ENCODE data around the gene COL25A1.

Gene COL25A1

DNA sequence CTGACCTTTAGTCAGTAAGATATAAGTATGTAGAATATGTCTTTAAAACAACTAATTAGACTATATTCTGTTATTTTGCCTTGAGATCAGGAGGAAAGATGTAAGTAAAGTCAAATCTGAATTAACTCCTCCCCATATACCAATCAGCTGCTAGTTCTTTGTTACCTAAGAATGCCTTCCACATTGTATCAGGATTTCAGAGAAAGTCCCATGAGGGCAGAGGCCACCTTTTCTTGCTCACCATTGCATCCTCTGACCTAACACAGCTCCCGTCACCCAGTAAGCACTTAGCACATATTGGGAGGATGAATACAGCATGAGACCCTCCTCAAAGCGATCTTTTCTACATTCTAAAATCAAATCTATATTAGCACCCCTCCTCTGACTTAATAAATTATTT, 87.0 kb downstream of the COL25A1 start:
- DNase-seq (ENCODE audit: low read depth), result no peak
- TF ChIP-seq POLR2A (IDR thresholded peaks at IDR 0.05; ENCODE audit: extremely low read depth, insufficient read length) (no peak), MAX (IDR thresholded peaks at IDR 0.05; ENCODE audit: low read depth, low read length) (no peak), MYC (IDR thresholded peaks at IDR 0.05; ENCODE audit: low read depth, low read length) (no peak)
- TF ChIP-seq, protein P1, sequence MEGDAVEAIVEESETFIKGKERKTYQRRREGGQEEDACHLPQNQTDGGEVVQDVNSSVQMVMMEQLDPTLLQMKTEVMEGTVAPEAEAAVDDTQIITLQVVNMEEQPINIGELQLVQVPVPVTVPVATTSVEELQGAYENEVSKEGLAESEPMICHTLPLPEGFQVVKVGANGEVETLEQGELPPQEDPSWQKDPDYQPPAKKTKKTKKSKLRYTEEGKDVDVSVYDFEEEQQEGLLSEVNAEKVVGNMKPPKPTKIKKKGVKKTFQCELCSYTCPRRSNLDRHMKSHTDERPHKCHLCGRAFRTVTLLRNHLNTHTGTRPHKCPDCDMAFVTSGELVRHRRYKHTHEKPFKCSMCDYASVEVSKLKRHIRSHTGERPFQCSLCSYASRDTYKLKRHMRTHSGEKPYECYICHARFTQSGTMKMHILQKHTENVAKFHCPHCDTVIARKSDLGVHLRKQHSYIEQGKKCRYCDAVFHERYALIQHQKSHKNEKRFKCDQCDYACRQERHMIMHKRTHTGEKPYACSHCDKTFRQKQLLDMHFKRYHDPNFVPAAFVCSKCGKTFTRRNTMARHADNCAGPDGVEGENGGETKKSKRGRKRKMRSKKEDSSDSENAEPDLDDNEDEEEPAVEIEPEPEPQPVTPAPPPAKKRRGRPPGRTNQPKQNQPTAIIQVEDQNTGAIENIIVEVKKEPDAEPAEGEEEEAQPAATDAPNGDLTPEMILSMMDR (IDR thresholded peaks at IDR 0.05; ENCODE audit: low read depth, low read length), result no peak
- H3K4me3 ChIP-seq (ENCODE audit: low read depth, low read length), result no peak overlapping the region

DNA sequence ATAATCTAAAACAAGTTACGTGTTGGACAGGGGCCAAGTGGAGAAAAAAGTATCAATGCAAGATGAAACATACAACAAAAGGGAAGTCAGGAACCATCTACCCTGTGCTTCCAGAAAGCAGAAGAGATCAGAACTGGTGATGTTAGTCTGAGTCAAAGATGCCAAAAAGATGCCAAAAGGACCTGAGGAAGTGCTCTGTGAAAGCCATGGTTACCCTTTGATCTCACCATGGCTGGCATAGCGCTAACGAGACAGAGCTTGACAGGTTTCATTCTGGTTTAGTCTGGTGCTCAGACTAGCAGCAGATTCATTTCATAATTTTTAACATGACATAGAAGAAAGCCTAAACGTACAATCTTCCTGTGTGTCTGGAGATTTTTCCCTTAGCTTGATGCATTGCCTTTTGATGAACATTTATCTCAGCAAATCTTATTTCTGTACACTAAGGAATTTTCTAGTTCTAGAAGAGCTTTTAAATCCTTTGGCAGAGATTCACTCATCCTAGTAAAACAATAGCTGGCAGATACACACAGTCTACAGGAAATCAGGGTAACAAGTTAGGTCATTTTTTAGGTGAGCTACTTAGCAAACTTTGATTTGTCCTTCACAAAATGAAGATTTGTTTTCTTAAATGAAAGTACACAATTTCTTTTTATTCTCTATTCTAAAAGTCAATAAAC, 87.7 kb downstream of the COL25A1 start:
- no peak for DNase-seq (ENCODE audit: low read depth)
- TF ChIP-seq MYC (IDR thresholded peaks at IDR 0.05; ENCODE audit: low read depth, low read length) (no peak), POLR2A (IDR thresholded peaks at IDR 0.05; ENCODE audit: extremely low read depth, insufficient read length) (no peak), MAX (IDR thresholded peaks at IDR 0.05; ENCODE audit: low read depth, low read length) (no peak)
- TF ChIP-seq, protein P1 (IDR thresholded peaks at IDR 0.05; ENCODE audit: low read depth, low read length), result no peak
- no peak overlapping the region for H3K4me3 ChIP-seq (ENCODE audit: low read depth, low read length)

DNA sequence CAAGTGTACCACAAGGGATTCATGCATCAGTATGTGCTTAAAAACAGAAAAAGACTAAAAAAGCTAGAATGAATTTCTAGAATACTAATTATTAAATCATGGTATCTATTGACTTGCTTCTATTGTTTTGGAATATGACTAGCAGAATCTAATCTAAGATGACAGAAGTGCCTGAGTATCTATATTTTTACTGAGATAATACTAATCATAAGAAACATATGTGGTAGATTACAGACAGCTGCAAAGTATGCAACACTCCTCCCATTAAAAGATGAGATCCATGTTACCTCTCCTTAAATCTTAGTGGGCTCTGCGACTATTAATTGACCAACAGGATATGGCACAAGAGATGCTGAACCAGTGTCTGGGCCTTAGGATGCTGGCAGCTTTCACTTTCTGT, 89.4 kb downstream of the COL25A1 start:
- TF ChIP-seq, protein P1 (IDR thresholded peaks at IDR 0.05; ENCODE audit: low read depth, low read length), result no peak
- TF ChIP-seq MYC (IDR thresholded peaks at IDR 0.05; ENCODE audit: low read depth, low read length) (no peak), MAX (IDR thresholded peaks at IDR 0.05; ENCODE audit: low read depth, low read length) (no peak), POLR2A (IDR thresholded peaks at IDR 0.05; ENCODE audit: extremely low read depth, insufficient read length) (no peak)
- H3K4me3 ChIP-seq (ENCODE audit: low read depth, low read length), result no peak overlapping the region
- DNase-seq (ENCODE audit: low read depth), result no peak

DNA sequence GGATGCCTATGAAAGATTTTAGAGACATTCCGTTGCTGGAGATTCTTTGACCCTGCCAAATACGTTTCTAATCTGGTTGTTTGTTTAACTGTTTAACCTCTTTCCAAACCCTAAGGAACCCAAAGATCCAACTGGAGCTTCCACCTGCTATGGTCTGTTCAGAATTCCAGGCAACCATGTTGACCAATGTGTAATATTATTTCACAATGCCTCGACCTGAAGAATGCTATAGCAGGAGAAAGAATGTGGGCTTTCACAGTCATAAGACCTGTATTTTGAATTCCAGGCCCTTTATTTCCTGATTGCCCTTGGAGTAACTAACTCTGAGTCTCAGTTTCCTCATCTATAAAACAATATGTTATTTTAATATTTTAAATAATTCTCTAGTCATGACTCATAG, 90.8 kb downstream of the COL25A1 start:
- no peak for DNase-seq (ENCODE audit: low read depth)
- no peak for TF ChIP-seq MYC (IDR thresholded peaks at IDR 0.05; ENCODE audit: low read depth, low read length)
- no peak for TF ChIP-seq MAX (IDR thresholded peaks at IDR 0.05; ENCODE audit: low read depth, low read length)
- no peak for TF ChIP-seq POLR2A (IDR thresholded peaks at IDR 0.05; ENCODE audit: extremely low read depth, insufficient read length)
- TF ChIP-seq, protein P1 (IDR thresholded peaks at IDR 0.05; ENCODE audit: low read depth, low read length), result no peak
- H3K4me3 ChIP-seq (ENCODE audit: low read depth, low read length), result no peak overlapping the region

DNA sequence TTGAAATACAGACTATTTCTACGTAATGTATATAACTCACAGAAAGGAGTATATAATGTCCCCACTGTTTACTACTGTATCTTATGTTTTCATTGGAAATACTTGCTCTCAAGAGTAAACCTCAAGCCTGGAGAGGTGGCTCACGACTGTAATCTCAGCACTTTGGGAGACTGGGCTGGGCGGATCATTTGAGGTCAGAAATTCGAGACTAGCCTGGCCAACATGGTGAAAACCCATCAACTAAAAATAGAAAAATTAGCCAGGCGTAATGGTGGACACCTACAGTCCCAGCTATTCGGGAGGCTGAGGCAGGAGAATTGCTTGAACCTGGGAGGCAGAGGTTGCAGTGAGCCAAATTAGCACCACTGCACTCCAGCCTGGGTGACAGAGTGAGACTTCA, 92.8 kb downstream of the COL25A1 start:
- DNase-seq (ENCODE audit: low read depth), result no peak
- TF ChIP-seq MYC (IDR thresholded peaks at IDR 0.05; ENCODE audit: low read depth, low read length) (no peak), MAX (IDR thresholded peaks at IDR 0.05; ENCODE audit: low read depth, low read length) (no peak)
- H3K4me3 ChIP-seq (ENCODE audit: low read depth, low read length), result no peak overlapping the region

- H3K4me3 ChIP-seq (ENCODE audit: low read depth, low read length), result no peak overlapping the region
- DNase-seq (ENCODE audit: low read depth), result no peak
- TF ChIP-seq, protein P1 (IDR thresholded peaks at IDR 0.05; ENCODE audit: low read depth, low read length), result no peak
- TF ChIP-seq POLR2A (IDR thresholded peaks at IDR 0.05; ENCODE audit: extremely low read depth, insufficient read length) (no peak), MYC (IDR thresholded peaks at IDR 0.05; ENCODE audit: low read depth, low read length) (no peak), MAX (IDR thresholded peaks at IDR 0.05; ENCODE audit: low read depth, low read length) (no peak)
These were observed 94.6 kb downstream of the COL25A1 start for GRCh38 chr4:109207898-109208297.

Measured in NB4 (cell line).